HuH-7 (cell line): ENCODE results near the gene PODXL2.
A peak's percentile ranks its signal among the peaks of the same experiment; 100 is the strongest.
"Not testable (repeated sequence)": the region's sequence is repeated elsewhere in the genome, so short reads cannot be mapped to it uniquely, and the experiment has no call there.

Source experiments
- DNase-seq: peaks from one replicate; pipeline ENCODE4 v3.0.0; 2011; ENCODE audit warnings: low spot score

The PODXL2 gene

DNA sequence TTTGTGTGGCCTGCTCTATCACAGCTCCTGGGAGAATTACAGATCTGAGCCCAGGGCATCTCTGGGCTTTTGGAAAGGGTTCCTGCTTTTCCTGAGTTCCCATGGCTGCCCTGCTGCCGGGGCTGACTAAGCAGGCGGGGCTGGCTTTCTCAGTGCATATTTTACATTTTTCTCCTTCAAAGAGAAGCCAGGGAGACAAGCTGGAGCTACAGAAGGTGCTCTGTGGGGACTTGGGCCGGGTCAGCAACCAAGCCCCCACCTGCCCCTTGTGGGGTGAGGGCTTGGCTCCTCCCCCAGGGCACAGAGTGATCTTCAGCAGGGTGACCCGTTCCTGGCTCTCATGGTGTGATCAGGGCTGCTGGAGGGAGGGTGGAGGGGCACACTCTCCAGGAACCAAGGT lies 61.1 kb downstream of the PODXL2 start:
- no peak for DNase-seq

GRCh38 chr3:127690823-127691452 lies 62.0 kb downstream of the PODXL2 start:
- DNase-seq = peak; percentile 64

GRCh38 chr3:127691489-127691888 lies 62.5 kb downstream of the PODXL2 start:
- DNase-seq = no peak

- no peak for DNase-seq
Observed at GRCh38 chr3:127691974-127692373, 63.0 kb downstream of the PODXL2 start.

DNA sequence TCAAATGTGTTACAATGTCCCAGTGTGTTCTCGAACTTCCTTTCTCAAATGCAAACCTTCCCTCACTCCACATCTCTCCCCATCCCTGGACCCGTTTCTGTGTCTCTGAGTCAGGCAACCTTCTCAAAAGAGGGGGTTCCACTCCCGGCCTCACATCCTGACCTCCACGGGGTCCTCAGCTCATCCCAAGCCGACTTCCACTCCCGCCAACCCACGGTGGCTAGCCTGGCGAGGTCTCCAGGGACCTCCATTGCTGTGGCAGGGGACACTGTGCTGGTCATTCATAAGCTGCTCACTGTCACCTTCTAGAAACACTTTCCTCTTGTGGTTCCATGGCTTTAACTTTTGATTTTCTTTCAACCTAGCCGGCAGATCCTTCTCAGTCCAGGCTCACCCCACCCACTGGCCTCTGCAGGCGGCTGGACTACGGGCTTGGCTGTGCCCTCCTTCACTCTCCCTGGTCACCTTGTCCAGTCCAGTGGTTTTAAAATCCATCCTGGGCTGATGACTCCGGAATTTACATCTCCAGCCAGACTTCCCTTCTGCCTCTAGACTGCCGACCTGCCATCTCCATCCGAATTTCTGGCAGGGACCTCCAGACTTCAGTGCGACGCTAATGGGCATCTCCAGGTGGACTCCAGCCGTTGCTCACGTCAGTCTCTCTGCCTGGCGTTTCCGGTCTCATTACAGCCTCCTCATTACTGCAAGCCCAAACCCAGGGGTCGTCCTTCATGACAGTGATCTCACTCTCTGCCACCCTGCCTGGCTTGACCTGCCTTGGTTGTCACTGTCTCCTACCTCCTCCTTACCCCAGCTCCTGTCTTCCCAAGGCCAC lies 63.7 kb downstream of the PODXL2 start:
- DNase-seq = no peak

- no peak for DNase-seq
Observed at GRCh38 chr3:127693336-127693843, 64.4 kb downstream of the PODXL2 start.

GRCh38 chr3:127694467-127695215 lies 65.7 kb downstream of the PODXL2 start:
- no peak for DNase-seq

DNA sequence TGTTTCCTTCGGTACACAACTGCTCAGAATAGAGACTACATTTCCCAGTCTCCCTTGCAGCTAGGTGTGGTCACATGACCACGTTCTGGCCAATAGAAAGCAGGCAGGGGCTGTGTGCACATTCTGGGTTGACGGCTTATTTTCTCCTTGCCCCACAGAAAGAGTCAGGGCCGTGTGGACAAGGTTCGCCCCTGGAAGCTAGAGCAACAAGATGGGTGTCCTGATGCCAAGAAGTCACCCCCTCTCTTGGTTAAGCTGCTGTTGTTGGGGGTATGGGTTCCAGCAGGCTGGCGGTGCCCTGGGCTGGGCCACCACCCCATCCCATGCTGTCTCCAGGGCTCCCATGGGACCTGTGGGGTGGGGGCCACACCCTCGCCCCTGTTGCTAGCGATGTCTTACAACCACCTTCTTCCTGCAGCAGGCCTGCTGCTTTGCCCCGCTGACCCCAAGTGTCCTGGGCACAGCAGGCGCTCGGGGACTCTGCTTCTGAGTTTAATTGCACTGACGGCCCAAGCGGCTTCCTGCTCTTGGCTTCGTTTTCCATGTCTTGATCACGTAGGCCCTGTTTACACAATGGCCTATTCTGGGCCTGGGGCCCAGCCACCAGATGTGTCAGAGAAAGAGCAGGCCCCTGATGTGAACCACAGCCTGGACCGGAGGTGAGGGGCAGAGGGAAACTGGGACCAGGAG lies 68.7 kb downstream of the PODXL2 start:
- peak; percentile 56 for DNase-seq

DNA sequence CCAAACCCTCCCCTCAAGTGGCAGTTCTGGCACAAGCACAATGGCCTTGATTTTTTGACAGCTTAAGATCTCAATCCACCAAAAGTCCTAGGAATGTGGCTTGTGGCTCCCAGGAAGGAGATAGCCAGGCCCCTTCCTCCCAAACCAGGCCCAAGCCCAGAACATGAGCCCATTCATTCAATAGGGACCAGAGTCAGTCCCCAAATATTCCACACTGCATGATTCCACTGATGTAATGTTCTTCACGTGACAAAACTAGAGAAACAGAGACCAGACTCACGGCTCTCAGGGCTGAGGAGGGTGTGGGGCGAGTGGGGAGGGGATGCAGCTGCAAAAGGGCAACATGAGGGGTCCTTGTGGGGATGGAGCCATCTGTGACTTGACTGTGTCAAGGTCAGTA lies 69.3 kb downstream of the PODXL2 start:
- DNase-seq = no peak

GRCh38 chr3:127698691-127699415 lies 69.9 kb downstream of the PODXL2 start:
- no peak for DNase-seq

GRCh38 chr3:127699416-127700300 lies 70.7 kb downstream of the PODXL2 start:
- no peak for DNase-seq

GRCh38 chr3:127700406-127700805 lies 71.4 kb downstream of the PODXL2 start:
- DNase-seq = no peak

- DNase-seq = no peak
Observed at GRCh38 chr3:127701280-127701911, 72.4 kb downstream of the PODXL2 start.

- no peak for DNase-seq
Observed at GRCh38 chr3:127702151-127702578, 73.2 kb downstream of the PODXL2 start.

DNA sequence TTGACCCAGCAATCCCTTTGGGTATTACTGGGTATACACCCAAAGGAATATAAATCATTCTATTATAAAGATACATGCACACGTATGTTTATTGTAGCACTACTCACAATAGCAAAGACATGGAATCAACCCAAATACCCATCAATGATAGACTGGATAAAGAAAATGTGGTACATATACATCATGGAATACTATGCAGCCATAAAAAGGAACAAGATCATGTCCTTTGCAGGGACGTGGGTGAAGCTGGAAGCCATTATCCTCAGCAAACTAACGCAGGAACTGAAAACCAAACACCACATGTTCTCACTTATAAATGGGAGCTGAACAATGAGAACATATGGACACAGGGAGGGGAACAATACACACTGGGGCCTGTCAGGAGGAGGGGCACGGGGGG lies 75.9 kb downstream of the PODXL2 start:
- not testable (repeated sequence) for DNase-seq

GRCh38 chr3:127706312-127706711 lies 77.3 kb downstream of the PODXL2 start:
- DNase-seq = no peak

GRCh38 chr3:127706785-127707351 lies 77.9 kb downstream of the PODXL2 start:
- DNase-seq = no peak

DNA sequence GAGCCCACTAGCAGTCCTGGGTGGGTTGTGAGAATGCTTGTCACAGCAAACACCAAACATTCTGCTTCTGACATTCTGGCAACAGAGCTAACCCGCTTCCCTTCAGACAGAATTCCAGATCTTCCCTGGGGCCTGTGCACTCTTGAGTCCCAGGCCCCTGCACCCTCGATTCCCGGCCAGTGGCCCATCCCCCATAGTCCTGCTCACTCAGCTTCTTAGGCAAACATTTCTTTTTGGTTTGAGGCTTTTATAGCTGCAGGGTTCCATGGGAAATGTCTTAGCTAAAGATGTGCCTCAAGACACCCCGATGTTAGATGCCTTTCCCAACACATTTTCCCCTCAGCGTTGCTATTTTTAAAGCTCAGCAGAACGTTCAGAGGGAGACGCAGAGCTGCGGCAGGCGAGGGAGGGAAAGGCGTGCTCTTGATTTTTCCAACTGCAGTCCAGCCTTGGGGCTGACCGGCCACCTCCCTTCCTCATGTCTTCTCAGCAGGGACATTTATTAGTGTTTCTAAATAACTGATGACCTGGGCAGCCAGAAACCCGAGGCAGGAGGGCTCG lies 78.9 kb downstream of the PODXL2 start:
- no peak for DNase-seq

DNA sequence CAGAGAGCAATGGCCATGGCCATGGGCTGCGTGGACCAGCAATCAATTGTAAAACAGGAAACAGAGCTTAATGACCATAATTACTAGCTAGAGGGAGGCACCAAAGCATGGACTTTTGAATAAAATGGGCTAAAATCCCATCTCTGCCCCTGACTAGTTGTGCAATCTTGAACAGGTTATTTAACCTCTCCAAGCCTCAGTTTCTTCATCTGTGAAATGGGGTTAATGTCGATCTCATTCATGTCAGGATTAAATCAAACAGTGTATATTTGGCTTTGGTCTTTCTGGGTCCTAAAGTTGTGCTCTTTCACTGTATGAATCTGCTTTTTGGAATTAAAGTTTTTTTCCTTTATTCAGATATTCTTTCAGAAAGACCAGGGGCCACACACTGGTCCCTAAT lies 79.9 kb downstream of the PODXL2 start:
- DNase-seq = no peak
